KMS-11 (cell line): ENCODE data around the gene OR4S1.

Source experiments
- H2AFZ ChIP-seq: fragments of 200-600 bp; sonication (generic); 2 replicates; pipeline ENCODE4 v1.6.1; 2016; ENCODE audit warnings: antibody characterized with exemption, mixed run types, low read depth
- H3K27ac ChIP-seq: fragments of 200-600 bp; sonication (generic); 2 replicates; pipeline ENCODE4 v1.6.1; 2016; ENCODE audit warnings: mild to moderate bottlenecking, mixed run types
- H3K27me3 ChIP-seq: fragments of 200-600 bp; sonication (generic); 2 replicates; pipeline ENCODE4 v1.6.1; 2017; ENCODE audit warnings: mild to moderate bottlenecking, low read depth, mixed run types, moderate library complexity; ENCODE audit not compliant: insufficient read depth
- H3K36me3 ChIP-seq: fragments of 200-600 bp; sonication (generic); 2 replicates; pipeline ENCODE4 v1.6.1; 2017; ENCODE audit warnings: mild to moderate bottlenecking, mixed run types; ENCODE audit not compliant: insufficient read depth
- H3K4me1 ChIP-seq: fragments of 200-600 bp; sonication (generic); 2 replicates; pipeline ENCODE4 v1.6.1; 2016; ENCODE audit warnings: mild to moderate bottlenecking, low read depth, mixed run types; ENCODE audit not compliant: poor library complexity, severe bottlenecking
- H3K4me2 ChIP-seq: fragments of 200-600 bp; sonication (generic); 2 replicates; pipeline ENCODE4 v1.7.0; 2016; ENCODE audit warnings: mild to moderate bottlenecking, mixed run types
- H3K4me3 ChIP-seq: fragments of 200-600 bp; sonication (generic); IDR thresholded peaks from 2 replicates; pipeline ENCODE4 v1.6.1; 2017; ENCODE audit warnings: low read depth, low read length, mixed read lengths; ENCODE audit not compliant: insufficient read depth
- H3K79me2 ChIP-seq: fragments of 200-600 bp; sonication (generic); 2 replicates; pipeline ENCODE4 v1.6.1; 2016; ENCODE audit warnings: low read depth, mixed run types; ENCODE audit not compliant: insufficient read depth
- H3K9ac ChIP-seq: fragments of 200-600 bp; sonication (generic); 2 replicates; pipeline ENCODE4 v1.6.1; 2016; ENCODE audit warnings: mild to moderate bottlenecking, mixed run types
- H4K20me1 ChIP-seq: fragments of 200-600 bp; sonication (generic); 2 replicates; pipeline ENCODE4 v1.6.1; 2016; ENCODE audit warnings: mild to moderate bottlenecking, mixed run types; ENCODE audit not compliant: insufficient read depth
- TF ChIP-seq, protein P1 (sequence below): fragments of 200-600 bp; sonication (generic); conservative IDR thresholded peaks from 2 replicates; pipeline ENCODE4 v1.6.1; 2017; ENCODE audit warnings: low read depth, mild to moderate bottlenecking, antibody characterized with exemption, low read length, moderate library complexity, mixed read lengths

OR4S1 gene, protein sequence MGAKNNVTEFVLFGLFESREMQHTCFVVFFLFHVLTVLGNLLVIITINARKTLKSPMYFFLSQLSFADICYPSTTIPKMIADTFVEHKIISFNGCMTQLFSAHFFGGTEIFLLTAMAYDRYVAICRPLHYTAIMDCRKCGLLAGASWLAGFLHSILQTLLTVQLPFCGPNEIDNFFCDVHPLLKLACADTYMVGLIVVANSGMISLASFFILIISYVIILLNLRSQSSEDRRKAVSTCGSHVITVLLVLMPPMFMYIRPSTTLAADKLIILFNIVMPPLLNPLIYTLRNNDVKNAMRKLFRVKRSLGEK

DNA sequence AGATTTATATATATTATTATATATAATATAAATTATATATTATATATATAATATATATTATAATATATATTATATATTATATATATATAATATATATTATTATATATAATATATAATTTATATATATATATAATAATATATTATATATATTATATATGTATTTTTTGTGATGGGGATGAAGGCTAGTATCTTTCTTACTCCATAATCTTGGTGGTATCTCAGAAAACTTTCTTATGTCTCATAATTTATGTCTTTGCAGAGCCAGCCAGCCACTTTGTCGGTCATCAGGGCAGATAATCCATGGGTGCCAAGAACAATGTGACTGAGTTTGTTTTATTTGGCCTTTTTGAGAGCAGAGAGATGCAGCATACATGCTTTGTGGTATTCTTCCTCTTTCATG is at the start of gene OR4S1:
TSS of gene OR4S1 (plus strand) at position 301 of the 400 bp plus-strand sequence. CDS start at position 301, 0 bp downstream.
- Histone ChIP-seq H3K79me2 (no peaks in the 10 kb centered on the region), H3K4me2 (no peak within 1 kb of the TSS), H3K27me3 (no peaks in the 10 kb centered on the region), H3K27ac (no peak within 1 kb of the TSS), H3K4me3 (no peak within 1 kb of the TSS), H3K9ac (no peak within 1 kb of the TSS), H3K4me1 (no peaks in the 10 kb centered on the region), H2AFZ (no peak within 1 kb of the TSS), H3K36me3 (no peaks in the 10 kb centered on the region), H4K20me1 (no peaks in the 10 kb centered on the region)
- TF ChIP-seq, protein P1, sequence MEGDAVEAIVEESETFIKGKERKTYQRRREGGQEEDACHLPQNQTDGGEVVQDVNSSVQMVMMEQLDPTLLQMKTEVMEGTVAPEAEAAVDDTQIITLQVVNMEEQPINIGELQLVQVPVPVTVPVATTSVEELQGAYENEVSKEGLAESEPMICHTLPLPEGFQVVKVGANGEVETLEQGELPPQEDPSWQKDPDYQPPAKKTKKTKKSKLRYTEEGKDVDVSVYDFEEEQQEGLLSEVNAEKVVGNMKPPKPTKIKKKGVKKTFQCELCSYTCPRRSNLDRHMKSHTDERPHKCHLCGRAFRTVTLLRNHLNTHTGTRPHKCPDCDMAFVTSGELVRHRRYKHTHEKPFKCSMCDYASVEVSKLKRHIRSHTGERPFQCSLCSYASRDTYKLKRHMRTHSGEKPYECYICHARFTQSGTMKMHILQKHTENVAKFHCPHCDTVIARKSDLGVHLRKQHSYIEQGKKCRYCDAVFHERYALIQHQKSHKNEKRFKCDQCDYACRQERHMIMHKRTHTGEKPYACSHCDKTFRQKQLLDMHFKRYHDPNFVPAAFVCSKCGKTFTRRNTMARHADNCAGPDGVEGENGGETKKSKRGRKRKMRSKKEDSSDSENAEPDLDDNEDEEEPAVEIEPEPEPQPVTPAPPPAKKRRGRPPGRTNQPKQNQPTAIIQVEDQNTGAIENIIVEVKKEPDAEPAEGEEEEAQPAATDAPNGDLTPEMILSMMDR, result no peak

- Histone ChIP-seq H3K4me3 (no peak overlapping the region), H3K27me3 (no peaks in the 10 kb centered on the region), H2AFZ (no peak overlapping the region), H3K4me2 (no peak overlapping the region), H4K20me1 (no peaks in the 10 kb centered on the region), H3K9ac (no peak overlapping the region), H3K27ac (no peak overlapping the region), H3K36me3 (no peaks in the 10 kb centered on the region), H3K4me1 (no peaks in the 10 kb centered on the region), H3K79me2 (no peaks in the 10 kb centered on the region)
- TF ChIP-seq, protein P1, result no peak
These were observed 44.4 kb upstream of the OR4S1 start for GRCh38 chr11:48261600-48261999.

DNA sequence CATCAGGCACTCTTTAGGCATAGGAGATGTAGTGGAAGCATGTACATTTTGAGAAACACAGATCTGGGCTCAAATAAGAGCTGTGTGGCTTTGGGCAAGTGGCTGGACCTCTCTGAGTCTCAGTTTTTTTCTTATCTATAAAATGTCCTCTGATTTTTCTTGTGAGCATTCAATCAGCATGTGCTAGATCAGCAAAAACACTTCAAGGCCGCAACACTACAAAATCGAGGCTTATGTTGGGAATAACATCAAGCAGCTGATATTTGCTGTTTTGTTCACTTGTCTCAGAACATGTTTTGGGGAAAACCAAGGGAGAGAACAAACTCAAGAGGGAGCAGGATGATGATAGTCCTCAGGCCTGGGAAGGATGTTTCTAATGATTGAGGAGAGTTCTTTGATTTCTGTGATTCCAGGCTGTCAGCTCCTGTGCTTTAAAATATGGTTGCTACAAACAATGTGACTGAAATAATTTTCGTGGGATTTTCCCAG is 42.6 kb upstream of the OR4S1 start, which contains the start of gene OR4X1:
TSS of gene OR4X1 (plus strand) at position 439 of the 489 bp plus-strand sequence. CDS start at position 439, 0 bp downstream.
- Histone ChIP-seq H3K27me3 (no peaks in the 10 kb centered on the region), H3K36me3 (no peaks in the 10 kb centered on the region), H3K4me1 (no peaks in the 10 kb centered on the region), H4K20me1 (no peaks in the 10 kb centered on the region), H3K79me2 (no peaks in the 10 kb centered on the region), H3K4me3 (no peak within 1 kb of the TSS), H2AFZ (no peak within 1 kb of the TSS), H3K27ac (no peak within 1 kb of the TSS), H3K9ac (no peak within 1 kb of the TSS), H3K4me2 (no peak within 1 kb of the TSS)
- TF ChIP-seq, protein P1, result no peak

DNA sequence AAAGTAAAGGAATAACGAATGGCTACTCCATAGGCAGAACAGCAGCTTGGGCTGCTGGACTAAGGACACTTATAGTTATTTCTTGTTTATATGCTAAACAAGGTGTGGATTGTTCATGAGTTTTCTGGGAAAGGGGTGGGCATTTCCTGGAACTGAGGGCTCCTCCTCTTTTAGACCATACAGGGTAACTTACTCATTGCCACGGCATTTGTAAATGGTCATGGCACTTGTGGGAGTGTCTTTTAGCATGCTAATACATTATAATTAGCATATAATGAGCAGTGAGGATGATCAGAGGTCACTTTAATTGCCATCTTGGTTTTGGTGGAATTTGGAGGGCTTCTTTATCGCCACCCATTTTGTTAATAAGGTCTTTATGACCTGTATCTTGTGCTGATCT is 35.4 kb upstream of the OR4S1 start:
- no peaks in the 10 kb centered on the region for H4K20me1 ChIP-seq
- no peak overlapping the region for H3K9ac ChIP-seq
- H2AFZ ChIP-seq, result no peak overlapping the region
- H3K4me2 ChIP-seq, result no peak overlapping the region
- H3K4me3 ChIP-seq, result no peak overlapping the region
- H3K27ac ChIP-seq, result no peak overlapping the region
- no peaks in the 10 kb centered on the region for H3K27me3 ChIP-seq
- H3K4me1 ChIP-seq, result no peaks in the 10 kb centered on the region
- TF ChIP-seq, protein P1, result no peak
- no peaks in the 10 kb centered on the region for H3K36me3 ChIP-seq
- H3K79me2 ChIP-seq, result no peaks in the 10 kb centered on the region
